ENCODE data around the gene SOX21. TPM values are rescaled to one million over a fixed set of nuclear protein-coding genes. Genes with fewer than 3 reads are reported as not detected.

Gene SOX21
- total and polyA plus RNA-seq, 10 of the 15 experiments (the other 5 are each of a cell fraction or from before 2014, with no cell fraction given), result not detected

- no peak for TF ChIP-seq E2F4 (IDR thresholded peaks at IDR 0.05; ENCODE audit: low read depth, low read length)
- TF ChIP-seq, protein P1, sequence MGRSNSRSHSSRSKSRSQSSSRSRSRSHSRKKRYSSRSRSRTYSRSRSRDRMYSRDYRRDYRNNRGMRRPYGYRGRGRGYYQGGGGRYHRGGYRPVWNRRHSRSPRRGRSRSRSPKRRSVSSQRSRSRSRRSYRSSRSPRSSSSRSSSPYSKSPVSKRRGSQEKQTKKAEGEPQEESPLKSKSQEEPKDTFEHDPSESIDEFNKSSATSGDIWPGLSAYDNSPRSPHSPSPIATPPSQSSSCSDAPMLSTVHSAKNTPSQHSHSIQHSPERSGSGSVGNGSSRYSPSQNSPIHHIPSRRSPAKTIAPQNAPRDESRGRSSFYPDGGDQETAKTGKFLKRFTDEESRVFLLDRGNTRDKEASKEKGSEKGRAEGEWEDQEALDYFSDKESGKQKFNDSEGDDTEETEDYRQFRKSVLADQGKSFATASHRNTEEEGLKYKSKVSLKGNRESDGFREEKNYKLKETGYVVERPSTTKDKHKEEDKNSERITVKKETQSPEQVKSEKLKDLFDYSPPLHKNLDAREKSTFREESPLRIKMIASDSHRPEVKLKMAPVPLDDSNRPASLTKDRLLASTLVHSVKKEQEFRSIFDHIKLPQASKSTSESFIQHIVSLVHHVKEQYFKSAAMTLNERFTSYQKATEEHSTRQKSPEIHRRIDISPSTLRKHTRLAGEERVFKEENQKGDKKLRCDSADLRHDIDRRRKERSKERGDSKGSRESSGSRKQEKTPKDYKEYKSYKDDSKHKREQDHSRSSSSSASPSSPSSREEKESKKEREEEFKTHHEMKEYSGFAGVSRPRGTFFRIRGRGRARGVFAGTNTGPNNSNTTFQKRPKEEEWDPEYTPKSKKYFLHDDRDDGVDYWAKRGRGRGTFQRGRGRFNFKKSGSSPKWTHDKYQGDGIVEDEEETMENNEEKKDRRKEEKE (IDR thresholded peaks at IDR 0.05), result no peak
- TF ChIP-seq MEF2A (IDR thresholded peaks at IDR 0.05; ENCODE audit: insufficient read depth, low read depth, low read length), result no peak
Observed at GRCh38 chr13:94677799-94678198, 34.5 kb downstream of the SOX21 start (continued).

GRCh38 chr13:94674609-94675348 is 37.6 kb downstream of the SOX21 start:
- no peaks in the 10 kb centered on the region for H3K79me2 ChIP-seq (ENCODE audit: control insufficient read depth, insufficient read depth, low read length)
- ATAC-seq, result peak; percentile 83
- H3K36me3 ChIP-seq (ENCODE audit: control insufficient read depth in 2 of 2, insufficient read depth in 2 of 2, low read length in 1 of 2), result no peaks in the 10 kb centered on the region
- ChIA-PET RAD21 (ENCODE audit: unreplicated experiment) (interaction anchor here (5.7 kb wide), 1 partner anchor 729 kb away, joined by 36 read pairs; no protein-coding TSS in a partner anchor), CTCF (interaction anchor here (0.7 to 6.2 kb wide), 21 partner anchors 9 to 805 kb away, joined by 3 to 47 read pairs (median 5); no protein-coding TSS in a partner anchor), SMC1A (ENCODE audit: uncharacterized antibody, unreplicated experiment) (interaction anchor here (0.6 to 2.0 kb wide), 9 partner anchors 13 to 802 kb away, joined by 3 to 16 read pairs (median 3); no protein-coding TSS in a partner anchor), POLR2A (interaction anchor here (0.8 kb wide), 1 partner anchor 9 kb away, joined by 3 read pairs; no protein-coding TSS in a partner anchor)
- H3K4me1 ChIP-seq (ENCODE audit: control insufficient read depth, insufficient read depth, low read length), result no peaks in the 10 kb centered on the region
- H3K4me2 ChIP-seq (ENCODE audit: control insufficient read depth, insufficient read depth), result no peak overlapping the region
- H3K9me3 ChIP-seq (replicated peaks; ENCODE audit: control insufficient read depth, insufficient read depth, low read length), result no peaks in the 10 kb centered on the region
- no peak overlapping the region for H2AFZ ChIP-seq (ENCODE audit: control insufficient read depth, low read depth, low read length)
- in situ Hi-C loops (cut with MboI) (loop anchor here (10.0 kb wide), 2 partner anchors 730 to 800 kb away; no protein-coding TSS in a partner anchor), intact Hi-C loops (cut with micrococcal nuclease; ENCODE audit: unreplicated experiment) (loop anchor here (1.0 to 10.0 kb wide), 4 partner anchors 280 to 804 kb away; no protein-coding TSS in a partner anchor)
- 9% methylated on average over 5 of the region's 5 CpGs for WGBS (ENCODE audit: insufficient coverage, insufficient replicate concordance, low lambda C conversion rate, missing lambda C conversion rate)
- H3K27ac ChIP-seq (ENCODE audit: control insufficient read depth, insufficient read depth), result no peak overlapping the region
- H3K27me3 ChIP-seq (replicated peaks in 1 of 2; ENCODE audit: control insufficient read depth in 2 of 2, insufficient read depth in 2 of 2, low read length in 1 of 2), result no peaks in the 10 kb centered on the region; a peak in 2 of 4 replicates
- peak; percentile 70 for FAIRE-seq
- no peak overlapping the region for H3K4me3 ChIP-seq
- no peak for DNase-seq (ENCODE audit: low read depth, low spot score)
- BruUV-seq (replicated peaks), result no TSS peak
- H4K20me1 ChIP-seq (ENCODE audit: control insufficient read depth, insufficient read depth), result no peaks in the 10 kb centered on the region
- H3K9ac ChIP-seq (ENCODE audit: control insufficient read depth, insufficient read depth, low read length), result no peak overlapping the region
- TF ChIP-seq, protein P2, sequence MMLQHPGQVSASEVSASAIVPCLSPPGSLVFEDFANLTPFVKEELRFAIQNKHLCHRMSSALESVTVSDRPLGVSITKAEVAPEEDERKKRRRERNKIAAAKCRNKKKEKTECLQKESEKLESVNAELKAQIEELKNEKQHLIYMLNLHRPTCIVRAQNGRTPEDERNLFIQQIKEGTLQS (IDR thresholded peaks at IDR 0.05; ENCODE audit: borderline replicate concordance, extremely low read depth, low read depth, low read length), result no peak
- peak; percentile 72; the same call in 1 of the 2 replicates for TF ChIP-seq SMC3 (IDR thresholded peaks at IDR 0.05; ENCODE audit: borderline replicate concordance, low read length)
- no peak for TF ChIP-seq ZNF207 (IDR thresholded peaks at IDR 0.05; ENCODE audit: borderline replicate concordance)
- no peak for TF ChIP-seq EP300 (IDR thresholded peaks at IDR 0.05; ENCODE audit: borderline replicate concordance in 1 of 2, control insufficient read depth in 1 of 2, low read depth in 2 of 2, low read length in 2 of 2)
- TF ChIP-seq ZBTB11 (CRISPR knock-in tag; IDR thresholded peaks at IDR 0.05), result no peak

Data from GM12878 (cell line).